Hindlimb muscle (tissue), 1 donor: ENCODE measurements around the gene RGS7. TPM values are rescaled to one million over a fixed set of nuclear protein-coding genes. Genes with fewer than 3 reads are reported as not detected.
A peak's percentile ranks its signal among the peaks of the same experiment; 100 is the strongest.
"Not testable (repeated sequence)": the region's sequence is repeated elsewhere in the genome, so short reads cannot be mapped to it uniquely, and the experiment has no call there.

Source experiments
- DNase-seq: peaks from one replicate; pipeline ENCODE4 v3.0.0-alpha.2; 2013
- polyA plus RNA-seq: library from polyadenylated mRNA; unstranded; fragments of 120-200 nt; gene quantifications from one replicate; pipeline ENCODE4 v1.2.1, GENCODE V29; 2013; ENCODE audit not compliant: insufficient read length

RGS7 gene
- polyA plus RNA-seq, 1 donor: not detected

GRCh38 chr1:240973875-240974274 is 383.1 kb downstream of the RGS7 start:
- DNase-seq: no peak

GRCh38 chr1:240972059-240972458 is 384.9 kb downstream of the RGS7 start:
- not testable (repeated sequence) for DNase-seq

- no peak for DNase-seq
These were observed 386.8 kb downstream of the RGS7 start for GRCh38 chr1:240970253-240970652.

- DNase-seq: no peak
These were observed 388.1 kb downstream of the RGS7 start for GRCh38 chr1:240968864-240969263.

GRCh38 chr1:240967070-240967724 is 389.8 kb downstream of the RGS7 start:
- DNase-seq: no peak

- no peak for DNase-seq
These were observed 391.4 kb downstream of the RGS7 start for GRCh38 chr1:240965581-240966091.

GRCh38 chr1:240962086-240962485 is 394.9 kb downstream of the RGS7 start:
- DNase-seq: no peak

GRCh38 chr1:240956424-240956823 is 400.6 kb downstream of the RGS7 start:
- DNase-seq: no peak

GRCh38 chr1:240956020-240956419 is 401.0 kb downstream of the RGS7 start:
- no peak for DNase-seq

- DNase-seq: no peak
These were observed 409.4 kb downstream of the RGS7 start for GRCh38 chr1:240947438-240948224.

- peak; percentile 8 for DNase-seq
These were observed 410.1 kb downstream of the RGS7 start for GRCh38 chr1:240946926-240947325.

GRCh38 chr1:240942901-240943300 is 414.1 kb downstream of the RGS7 start:
- DNase-seq: no peak

- DNase-seq: no peak
These were observed 415.2 kb downstream of the RGS7 start for GRCh38 chr1:240941701-240942370.

GRCh38 chr1:240936911-240937668 is 419.9 kb downstream of the RGS7 start:
- DNase-seq: no peak

GRCh38 chr1:240935920-240936319 is 421.1 kb downstream of the RGS7 start:
- DNase-seq: no peak

GRCh38 chr1:240931031-240931430 is 426.0 kb downstream of the RGS7 start:
- no peak for DNase-seq

GRCh38 chr1:240928265-240928664 is 428.7 kb downstream of the RGS7 start:
- no peak for DNase-seq

GRCh38 chr1:240927821-240928220 is 429.2 kb downstream of the RGS7 start:
- DNase-seq: no peak

GRCh38 chr1:240925273-240925672 is 431.7 kb downstream of the RGS7 start:
- DNase-seq: no peak

GRCh38 chr1:240917976-240918375 is 439.0 kb downstream of the RGS7 start:
- DNase-seq: no peak

- no peak for DNase-seq
These were observed 442.5 kb downstream of the RGS7 start for GRCh38 chr1:240914506-240914905.

GRCh38 chr1:240912821-240913220 is 444.2 kb downstream of the RGS7 start:
- DNase-seq: no peak
